ENCODE data around the gene COX5A. TPM values are rescaled to one million over a fixed set of nuclear protein-coding genes. Genes with fewer than 3 reads are reported as not detected.

The COX5A gene
- total and polyA plus RNA-seq, 11 donors = 754 to 2,918 (median 1,211) TPM

DNA sequence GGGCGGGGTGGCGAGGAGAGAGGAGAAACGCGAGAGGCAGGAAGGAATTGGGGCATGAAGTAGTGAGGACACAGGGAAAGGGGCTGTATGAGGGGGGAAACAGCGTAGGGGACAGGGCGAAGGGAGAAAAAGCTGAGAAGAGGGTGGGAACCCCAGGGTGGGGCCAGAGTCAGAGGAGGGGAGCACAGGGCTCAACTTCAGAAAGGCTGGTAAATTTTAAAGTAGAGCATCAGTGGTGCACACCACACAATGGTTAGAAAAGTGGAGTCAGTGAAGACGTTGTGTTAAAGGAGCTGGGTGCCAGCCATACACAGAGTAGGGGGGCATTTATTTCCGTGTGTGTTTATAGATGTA is 21.7 kb upstream of the COX5A start:
- no peak for ATAC-seq
- intact Hi-C loops (cut with DNase I) = loop anchor here in 4 of 10 donors (10.0 kb wide), 2 partner anchors 245 to 325 kb away; partner anchors contain the start of gene C15orf39 (in 3 of the 4)
- Histone ChIP-seq H3K4me3 (peak overlapping the region in 1 of 12 donors; percentile 55), H3K36me3 (no peaks in the 10 kb centered on the region), H3K9me3 (no peaks in the 10 kb centered on the region), H3K4me1 (peaks cover 0 to 58% (median 33%) of the 10 kb centered on the region in 12 donors), H3K27ac (peak overlapping the region in 1 of 12 donors; percentile 80), H3K27me3 (peaks cover 0 to 27% (median 10%) of the 10 kb centered on the region in 9 donors)
- DNase-seq = no peak
- no peak for TF ChIP-seq POLR2A (IDR thresholded peaks at IDR 0.05)
- no peak for TF ChIP-seq CTCF (IDR thresholded peaks at IDR 0.05)
- WGBS, 4 donors = 35 to 42% (median 38%) methylated on average over 8 of the region's 8 CpGs

GRCh38 chr15:74958908-74959585 is 21.2 kb upstream of the COX5A start:
- H3K27ac ChIP-seq = peak overlapping the region in 8 of 12 donors; percentile 1 to 80 (median 32)
- intact Hi-C loops (cut with DNase I) = loop anchor here in 4 of 10 donors (10.0 kb wide), 2 partner anchors 246 to 324 kb away; partner anchors contain the start of gene C15orf39 (in 3 of the 4)
- H3K36me3 ChIP-seq = no peaks in the 10 kb centered on the region
- DNase-seq = no peak
- H3K27me3 ChIP-seq = peaks cover 0 to 27% (median 10%) of the 10 kb centered on the region in 9 donors
- TF ChIP-seq CTCF (IDR thresholded peaks at IDR 0.05) (no peak), POLR2A (IDR thresholded peaks at IDR 0.05) (no peak)
- peak overlapping the region; percentile 3 to 73 (median 58) for H3K4me3 ChIP-seq
- ATAC-seq = no peak
- peaks cover 0 to 58% (median 36%) of the 10 kb centered on the region in 12 donors for H3K4me1 ChIP-seq
- 9 to 15% (median 12%) methylated on average over 33 to 47 of the region's 47 CpGs for WGBS, 4 donors
- no peaks in the 10 kb centered on the region for H3K9me3 ChIP-seq

DNA sequence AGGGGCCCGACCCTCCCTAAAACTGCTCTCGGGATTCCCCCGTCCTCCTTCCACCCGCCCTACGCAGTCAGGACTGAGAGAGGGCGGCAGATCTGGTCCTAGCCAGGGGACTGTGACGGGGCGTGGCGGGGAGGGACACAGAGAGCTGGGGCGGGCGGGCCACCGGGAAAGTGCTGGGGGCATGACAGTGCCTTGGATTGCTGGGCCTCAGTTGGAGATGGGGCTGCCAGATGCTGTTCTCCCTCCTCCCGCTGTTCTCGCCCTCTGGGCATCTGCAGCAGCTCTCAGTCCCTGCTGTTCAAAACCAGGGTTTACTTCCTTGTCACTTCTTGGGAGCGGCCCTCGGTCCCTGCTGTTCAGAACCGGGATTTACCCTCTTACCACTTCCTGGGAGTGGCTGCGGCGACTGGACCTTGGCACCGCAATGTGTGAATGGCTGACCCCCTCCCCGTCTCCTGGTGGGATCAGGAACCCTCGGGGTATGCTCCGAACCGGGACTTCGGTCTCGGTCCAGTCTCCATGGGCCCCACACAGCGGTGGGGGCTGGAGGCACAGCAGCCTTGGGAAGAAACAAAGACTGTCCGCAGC is 20.5 kb upstream of the COX5A start:
- peaks cover 0 to 58% (median 37%) of the 10 kb centered on the region in 12 donors for H3K4me1 ChIP-seq
- H3K9me3 ChIP-seq = no peaks in the 10 kb centered on the region
- peaks cover 0 to 27% (median 10%) of the 10 kb centered on the region in 9 donors for H3K27me3 ChIP-seq
- ATAC-seq = peak in 3 of 4 donors; percentile 34 to 54 (median 37)
- peak overlapping the region; percentile 3 to 73 (median 58) for H3K4me3 ChIP-seq
- H3K36me3 ChIP-seq = no peaks in the 10 kb centered on the region
- 1 to 2% (median 2%) methylated on average over 19 to 28 of the region's 28 CpGs for WGBS, 4 donors
- TF ChIP-seq CTCF (IDR thresholded peaks at IDR 0.05) = peak in 4 of 12 donors; percentile 11 to 26 (median 24)
- TF ChIP-seq POLR2A (IDR thresholded peaks at IDR 0.05) = peak in 1 of 2 donors; percentile 38
- peak overlapping the region in 9 of 12 donors; percentile 1 to 80 (median 34) for H3K27ac ChIP-seq
- intact Hi-C loops (cut with DNase I) = loop anchor here in 4 of 10 donors (10.0 kb wide), 2 partner anchors 246 to 324 kb away; partner anchors contain the start of gene C15orf39 (in 3 of the 4)
- peak; percentile 40 to 73 (median 63) for DNase-seq
